ENCODE data around the gene ISCA2.

- TF ChIP-seq CTCF (conservative IDR thresholded peaks at IDR 0.05; ENCODE audit: low read depth in 2 of 2) (no peak), EZH2phosphoT487 (IDR thresholded peaks at IDR 0.05; ENCODE audit: unreplicated experiment) (no peak), POLR2AphosphoS5 (IDR thresholded peaks at IDR 0.05; ENCODE audit: low read depth) (no peak), REST (IDR thresholded peaks at IDR 0.05; ENCODE audit: unreplicated experiment) (no peak), CREB1 (CRISPR knock-in tag; IDR thresholded peaks at IDR 0.05; ENCODE audit: low read depth) (no peak), STAT1 (IDR thresholded peaks at IDR 0.05; ENCODE audit: unreplicated experiment) (no peak), EZH2 (IDR thresholded peaks at IDR 0.05; ENCODE audit: low read depth, unreplicated experiment) (no peak), ETS1 (IDR thresholded peaks at IDR 0.05) (no peak), JUNB (IDR thresholded peaks at IDR 0.05; ENCODE audit: unreplicated experiment) (no peak), ZNF331 (CRISPR knock-in tag; IDR thresholded peaks at IDR 0.05; ENCODE audit: low read depth) (no peak)
Measured at GRCh38 chr14:74510223-74510931, 16.8 kb downstream of the ISCA2 start.
